Gastrocnemius medialis (tissue), 4 donors: Measurements from ENCODE around the gene ARHGAP5. TPM values are rescaled to one million over a fixed set of nuclear protein-coding genes. Genes with fewer than 3 reads are reported as not detected.
A peak's percentile ranks its signal among the peaks of the same experiment; 100 is the strongest.

Experiments
- ATAC-seq, 2 donors: fragments of 150-250 bp; one replicate each; pipeline ENCODE4 v1.9.1; 2016
- DNase-seq, 2 donors: peaks; one replicate each; pipeline ENCODE4 v3.0.0-alpha.2; 2019
- H3K27ac ChIP-seq, 4 donors: fragments of 200-600 bp; sonication (generic); 1 replicate in 1 of 4; 2 replicates in 3 of 4; pipeline ENCODE4 v1.5.1; 2016 to 2018; ENCODE audit warnings: mild to moderate bottlenecking in 2 of 4, moderate library complexity in 1 of 4
- H3K27me3 ChIP-seq, 3 donors: fragments of 200-600 bp; sonication (generic) in 2 of 3; 1 replicate in 1 of 3; 2 replicates in 2 of 3; pipeline versions ENCODE4 v1.5.1 to v1.6.0; 2016 to 2019; ENCODE audit warnings: mild to moderate bottlenecking in 1 of 3, moderate library complexity in 1 of 3
- H3K36me3 ChIP-seq, 2 donors: fragments of 200-600 bp; sonication (generic) in 1 of 2; one replicate each; pipeline ENCODE4 v1.5.1; 2017 to 2018
- H3K4me1 ChIP-seq, 2 donors: fragments of 200-600 bp; sonication (generic) in 1 of 2; one replicate each; pipeline ENCODE4 v1.5.1; 2016 to 2017; ENCODE audit warnings: mild to moderate bottlenecking in 2 of 2
- H3K4me3 ChIP-seq, 4 donors: fragments of 200-600 bp; sonication (generic) in 3 of 4; 1 replicate in 1 of 4; 2 replicates in 3 of 4; pipeline ENCODE4 v1.5.1; 2016 to 2019; ENCODE audit warnings: mild to moderate bottlenecking in 2 of 4
- H3K9me3 ChIP-seq, 3 donors: fragments of 200-600 bp; sonication (generic) in 2 of 3; 1 replicate in 1 of 3; 2 replicates in 2 of 3; pipeline ENCODE4 v1.5.1; 2016 to 2019
- CTCF ChIP-seq, 5 experiments: fragments of 450-650 bp in 3 of 5; fragments of 200-600 bp in 2 of 5; sonication (generic) in 2 of 5; IDR thresholded peaks in 4 of 5; conservative IDR thresholded peaks in 1 of 5; 1 replicate in 4 of 5; 2 replicates in 1 of 5; pipeline ENCODE4 v1.5.1; 2016 to 2019; ENCODE audit warnings: antibody characterized with exemption in 5 of 5, mild to moderate bottlenecking in 3 of 5, moderate library complexity in 3 of 5
- POLR2A ChIP-seq, 2 donors: fragments of 450-650 bp; IDR thresholded peaks; one replicate each; pipeline ENCODE4 v1.6.1; 2017; ENCODE audit warnings: antibody characterized with exemption in 2 of 2, mild to moderate bottlenecking in 2 of 2, moderate library complexity in 2 of 2
- in situ Hi-C, 4 donors: fragments of 200-750 bp; cut with MboI; loops; one replicate each; pipeline versions ENCODE4 v1.15.0 to v1.8.0; 2017; ENCODE audit warnings: low sequenced_read_pairs in 4 of 4
- intact Hi-C: fragments of 100-400 bp; cut with DNase I; formaldehyde crosslinking; loops from one replicate; pipeline ENCODE4 v1.15.1; 2023; ENCODE audit warnings: low total_unique reads
- total RNA-seq, 4 donors: library from RNA; depleted of rRNA; stranded (reverse); fragments of >200 nt; gene quantifications; one replicate each; pipeline versions ENCODE4 v1.1.0 to v1.2.3, GENCODE V29; 2016

ARHGAP5 gene
- total RNA-seq, result 10 to 100 TPM; 56.5 to 76.9 (median 66.9) TPM

- no peaks in the 10 kb centered on the region for H3K9me3 ChIP-seq
Measured at GRCh38 chr14:32077081-32078022, at the start of gene ARHGAP5. TSS of gene ARHGAP5 (plus strand) at chr14:32077304. CDS start at chr14:32090670, 13,366 bp downstream.

GRCh38 chr14:32028599-32028998, 48.5 kb upstream of the ARHGAP5 start:
- in situ Hi-C loops, result no loop called here
- intact Hi-C loops, result no loop called here
- ATAC-seq, result no peak

More at GRCh38 chr14:32077081-32078022, at the start of gene ARHGAP5:
- Histone ChIP-seq H3K4me1 (peaks cover 32 to 45% of the 10 kb centered on the region in 2 donors), H3K27me3 (no peaks in the 10 kb centered on the region), H3K27ac (peak within 1 kb of the TSS; percentile 98 to 100 (median 100)), H3K36me3 (no peaks in the 10 kb centered on the region), H3K4me3 (peak within 1 kb of the TSS; percentile 89 to 99 (median 96))
- in situ Hi-C loops, result loop anchor here in 3 of 4 donors (5.0 to 25.0 kb wide), 5 partner anchors 125 to 485 kb away; partner anchors contain the start of genes RNU6-7 (in 2 of the 3) and RNU6-8 (in 2 of the 3)
- intact Hi-C loops, result loop anchor here (2.0 to 10.0 kb wide), 4 partner anchors 431 to 870 kb away; partner anchors contain the start of genes DTD2, HECTD1 and NPAS3
- ATAC-seq (peak; percentile 18 to 20), DNase-seq (peak; percentile 10 to 38)
- TF ChIP-seq CTCF (IDR thresholded peaks at IDR 0.05 in 4 of 5, conservative IDR thresholded peaks at IDR 0.05 in 1 of 5), result peak in 1 of 5 experiments; percentile 37
- TF ChIP-seq POLR2A (IDR thresholded peaks at IDR 0.05), result no peak

GRCh38 chr14:32033543-32033942, 43.6 kb upstream of the ARHGAP5 start:
- Histone ChIP-seq H3K27ac (no peak overlapping the region), H3K4me3 (no peak overlapping the region), H3K9me3 (no peaks in the 10 kb centered on the region), H3K36me3 (no peaks in the 10 kb centered on the region), H3K4me1 (no peaks in the 10 kb centered on the region), H3K27me3 (no peaks in the 10 kb centered on the region)
- intact Hi-C loops (no loop called here), in situ Hi-C loops (no loop called here)
- no peak for ATAC-seq
- DNase-seq, result no peak
- TF ChIP-seq POLR2A (IDR thresholded peaks at IDR 0.05) (no peak), CTCF (IDR thresholded peaks at IDR 0.05 in 4 of 5, conservative IDR thresholded peaks at IDR 0.05 in 1 of 5) (no peak)

More at GRCh38 chr14:32028599-32028998, 48.5 kb upstream of the ARHGAP5 start:
- H3K36me3 ChIP-seq, result no peaks in the 10 kb centered on the region
- TF ChIP-seq CTCF (IDR thresholded peaks at IDR 0.05 in 4 of 5, conservative IDR thresholded peaks at IDR 0.05 in 1 of 5), result no peak
- no peak for TF ChIP-seq POLR2A (IDR thresholded peaks at IDR 0.05)
- H3K4me3 ChIP-seq, result no peak overlapping the region
- no peak for DNase-seq
- H3K27me3 ChIP-seq, result no peaks in the 10 kb centered on the region
- no peaks in the 10 kb centered on the region for H3K9me3 ChIP-seq
- no peak overlapping the region for H3K27ac ChIP-seq
- no peaks in the 10 kb centered on the region for H3K4me1 ChIP-seq

GRCh38 chr14:32038876-32039275, 38.2 kb upstream of the ARHGAP5 start:
- Histone ChIP-seq H3K4me3 (no peak overlapping the region), H3K27ac (no peak overlapping the region), H3K4me1 (no peaks in the 10 kb centered on the region), H3K36me3 (no peaks in the 10 kb centered on the region), H3K27me3 (no peaks in the 10 kb centered on the region), H3K9me3 (no peaks in the 10 kb centered on the region)
- in situ Hi-C loops (no loop called here), intact Hi-C loops (no loop called here)
- DNase-seq, result no peak
- ATAC-seq, result no peak
- TF ChIP-seq POLR2A (IDR thresholded peaks at IDR 0.05), result no peak
- no peak for TF ChIP-seq CTCF (IDR thresholded peaks at IDR 0.05 in 4 of 5, conservative IDR thresholded peaks at IDR 0.05 in 1 of 5)
